Bone marrow (tissue), 2 donors: ENCODE measurements around the gene C5orf46.
"Not testable (repeated sequence)": the region's sequence is repeated elsewhere in the genome, so short reads cannot be mapped to it uniquely, and the experiment has no call there.

Experiments
- DNase-seq, 2 donors: peaks; one replicate each; lab custom pipeline; 2025; lab: John Stamatoyannopoulos, UW

Gene C5orf46

GRCh38 chr5:147895864-147896263 lies 10.5 kb downstream of the C5orf46 start:
- no peak for DNase-seq

GRCh38 chr5:147893820-147894219 lies 12.5 kb downstream of the C5orf46 start:
- no peak for DNase-seq

GRCh38 chr5:147892696-147893296 lies 13.5 kb downstream of the C5orf46 start:
- DNase-seq, result no peak

GRCh38 chr5:147887930-147888329 lies 18.4 kb downstream of the C5orf46 start:
- no peak for DNase-seq

- DNase-seq, result peak in 1 of 2 donors; percentile 49
Observed at GRCh38 chr5:147887026-147887627, 19.2 kb downstream of the C5orf46 start.

GRCh38 chr5:147882586-147883313 lies 23.6 kb downstream of the C5orf46 start:
- no peak for DNase-seq

- no peak for DNase-seq
Observed at GRCh38 chr5:147880487-147880886, 25.9 kb downstream of the C5orf46 start.

GRCh38 chr5:147879784-147880183 lies 26.6 kb downstream of the C5orf46 start:
- DNase-seq, result no peak

GRCh38 chr5:147878066-147878759 lies 28.1 kb downstream of the C5orf46 start, which contains the start of gene SCGB3A2:
Gene SCGB3A2, plus strand, starts transcription at chr5:147878711. Its CDS starts 93 bp downstream, at chr5:147878804.
- DNase-seq, result no peak

GRCh38 chr5:147876626-147877025 lies 29.7 kb downstream of the C5orf46 start:
- no peak for DNase-seq

GRCh38 chr5:147876141-147876540 lies 30.2 kb downstream of the C5orf46 start:
- no peak for DNase-seq

GRCh38 chr5:147874910-147875367 lies 31.4 kb downstream of the C5orf46 start:
- DNase-seq, result no peak

- not testable (repeated sequence) for DNase-seq
Observed at GRCh38 chr5:147874118-147874875, 32.0 kb downstream of the C5orf46 start.

- DNase-seq, result not testable (repeated sequence)
Observed at GRCh38 chr5:147872744-147873435, 33.4 kb downstream of the C5orf46 start.

GRCh38 chr5:147871980-147872549 lies 34.3 kb downstream of the C5orf46 start:
- DNase-seq, result not testable (repeated sequence)

GRCh38 chr5:147869892-147870291 lies 36.4 kb downstream of the C5orf46 start:
- not testable (repeated sequence) for DNase-seq

GRCh38 chr5:147869112-147869511 lies 37.2 kb downstream of the C5orf46 start:
- DNase-seq, result no peak

GRCh38 chr5:147863454-147864158 lies 42.7 kb downstream of the C5orf46 start:
- no peak for DNase-seq

- no peak for DNase-seq
Observed at GRCh38 chr5:147860641-147861025, 45.7 kb downstream of the C5orf46 start.
